Testis (tissue), 3 donors: ENCODE measurements around the gene KIF4A. TPM values are rescaled to one million over a fixed set of nuclear protein-coding genes. Genes with fewer than 3 reads are reported as not detected.

ENCODE experiments used
- DNase-seq: peaks from one replicate; pipeline ENCODE4 v3.0.0-alpha.2; 2019
- H3K27ac ChIP-seq, 2 donors: fragments of 200-600 bp; sonication (generic); one replicate each; pipeline ENCODE4 v1.5.1; 2019
- H3K27me3 ChIP-seq: fragments of 200-600 bp; sonication (generic); one replicate; pipeline ENCODE4 v1.5.1; 2019
- H3K36me3 ChIP-seq: fragments of 200-600 bp; sonication (generic); one replicate; pipeline ENCODE4 v1.5.1; 2017; ENCODE audit warnings: low read depth; ENCODE audit errors: missing control alignments
- H3K4me1 ChIP-seq: fragments of 200-600 bp; sonication (generic); one replicate; pipeline ENCODE4 v1.5.1; 2019
- H3K4me3 ChIP-seq, 2 donors: fragments of 200-600 bp; sonication (generic); one replicate each; pipeline ENCODE4 v1.5.1; 2017 to 2019
- H3K9me3 ChIP-seq: fragments of 200-600 bp; sonication (generic); one replicate; pipeline ENCODE4 v1.5.1; 2017
- CTCF ChIP-seq, 3 experiments: fragments of 450-650 bp in 2 of 3; fragments of 200-600 bp in 1 of 3; sonication (generic) in 1 of 3; IDR thresholded peaks; one replicate each; pipeline ENCODE4 v1.5.1; 2016 to 2019; ENCODE audit warnings: antibody characterized with exemption in 3 of 3, mild to moderate bottlenecking in 2 of 3, moderate library complexity in 1 of 3
- POLR2A ChIP-seq: fragments of 450-650 bp; IDR thresholded peaks from one replicate; pipeline ENCODE4 v1.6.1; 2017; ENCODE audit warnings: antibody characterized with exemption, mild to moderate bottlenecking, moderate library complexity
- WGBS, 2 donors: methylation state at CpG; one replicate each; pipeline ENCODE4 v1.1.5; 2018; 5-methylcytosine and 5-hydroxymethylcytosine counted together
- intact Hi-C: fragments of 100-400 bp; cut with DNase I; formaldehyde crosslinking; loops from one replicate; pipeline ENCODE4 v1.15.1; 2023; ENCODE audit warnings: low total_unique reads
- polyA plus RNA-seq: library from polyadenylated mRNA; stranded (reverse); fragments of 350-450 nt; fragmentation: Illumina TruSeq; extraction: RNeasy Lipid Tissue Mini Kit (QIAGEN cat#74804); gene quantifications from one replicate; pipeline ENCODE4 v1.2.3, GENCODE V29; 2014; ENCODE audit warnings: low read depth, low replicate concordance; ENCODE audit not compliant: insufficient read depth
- total RNA-seq, 2 donors: library from RNA; depleted of rRNA; stranded (reverse); fragments of >200 nt; gene quantifications; one replicate each; pipeline ENCODE4 v1.2.3, GENCODE V29; 2016

The KIF4A gene
- total and polyA plus RNA-seq, 3 donors from 2014 or later = 2.0 to 3.6 (median 2.4) TPM

GRCh38 chrX:70424801-70425200, 134.9 kb downstream of the KIF4A start:
- DNase-seq = no peak

DNA sequence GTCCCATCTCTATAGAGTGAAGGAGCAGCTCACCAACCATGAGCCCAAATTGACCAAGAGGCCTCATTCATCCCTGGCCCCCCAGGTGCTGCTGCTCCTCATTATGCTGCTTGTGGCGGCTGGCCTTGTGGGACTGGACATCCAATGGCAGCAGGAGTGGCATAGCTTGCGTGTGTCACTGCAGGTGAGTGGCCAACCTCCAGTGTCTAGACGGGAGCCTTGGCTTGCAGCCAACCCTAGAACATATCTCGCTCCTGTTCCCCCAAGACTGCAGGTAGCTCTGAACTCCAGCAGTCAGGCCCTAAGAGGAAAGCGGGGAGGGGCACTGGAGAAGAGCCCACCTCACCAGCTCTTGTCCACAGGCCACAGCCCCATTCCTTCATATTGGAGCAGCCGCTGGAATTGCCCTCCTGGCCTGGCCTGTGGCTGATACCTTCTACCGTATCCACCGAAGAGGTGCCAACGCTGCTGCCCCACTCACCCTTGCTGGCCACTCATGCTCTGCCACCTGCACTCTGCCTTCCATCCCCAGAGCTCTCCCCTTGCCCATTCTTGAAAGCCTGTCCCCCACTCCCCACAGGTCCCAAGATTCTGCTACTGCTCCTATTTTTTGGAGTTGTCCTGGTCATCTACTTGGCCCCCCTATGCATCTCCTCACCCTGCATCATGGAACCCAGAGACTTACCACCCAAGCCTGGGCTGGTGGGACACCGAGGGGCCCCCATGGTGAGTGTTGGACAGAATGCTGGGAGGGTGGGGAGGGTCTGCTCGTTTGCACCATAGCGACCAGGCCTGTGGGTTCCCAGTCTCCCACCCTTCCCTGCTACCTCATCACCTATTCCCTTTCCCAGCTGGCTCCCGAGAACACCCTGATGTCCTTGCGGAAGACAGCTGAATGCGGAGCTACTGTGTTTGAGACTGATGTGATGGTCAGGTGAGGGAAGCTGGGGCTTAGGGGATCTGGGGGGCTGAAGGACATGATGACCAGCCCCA, 136.7 kb downstream of the KIF4A start:
- no peak overlapping the region for H3K4me3 ChIP-seq

More at GRCh38 chrX:70424801-70425200, 134.9 kb downstream of the KIF4A start:
- Histone ChIP-seq H3K4me3 (no peak overlapping the region), H3K4me1 (no peaks in the 10 kb centered on the region), H3K27ac (no peak overlapping the region), H3K9me3 (no peaks in the 10 kb centered on the region), H3K27me3 (no peaks in the 10 kb centered on the region), H3K36me3 (no peaks in the 10 kb centered on the region)
- 80 to 90% methylated on average over 2 to 6 of the region's 10 CpGs for WGBS, 2 donors
- intact Hi-C loops = no loop called here
- TF ChIP-seq CTCF (IDR thresholded peaks at IDR 0.05) (no peak), POLR2A (no peak)

DNA sequence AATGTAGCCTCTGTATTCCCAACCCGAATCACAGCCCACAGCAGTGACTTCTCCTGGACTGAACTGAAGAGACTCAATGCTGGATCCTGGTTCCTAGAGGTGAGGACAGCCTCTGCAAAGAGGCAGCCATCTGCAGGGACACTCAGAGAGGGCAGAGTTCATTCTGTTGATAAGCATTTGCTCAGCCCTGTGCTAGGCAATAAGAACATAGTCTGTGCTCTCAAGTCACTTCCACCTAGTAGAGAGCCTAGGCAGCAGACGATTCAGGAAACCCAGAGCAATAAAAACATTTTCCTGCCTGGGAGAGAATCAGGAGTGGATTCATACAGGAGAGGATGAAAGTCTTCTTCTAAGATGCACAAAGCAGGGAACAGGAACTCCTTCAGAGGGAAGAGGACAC, 137.5 kb downstream of the KIF4A start:
- no peak overlapping the region for H3K27ac ChIP-seq
- no peak for TF ChIP-seq POLR2A
- TF ChIP-seq CTCF (IDR thresholded peaks at IDR 0.05) = no peak
- H3K4me1 ChIP-seq = no peaks in the 10 kb centered on the region
- 40 to 72% methylated on average over 1 to 2 of the region's 2 CpGs for WGBS, 2 donors
- H3K4me3 ChIP-seq = no peak overlapping the region
- no peak for DNase-seq
- H3K9me3 ChIP-seq = no peaks in the 10 kb centered on the region
- H3K27me3 ChIP-seq = no peaks in the 10 kb centered on the region
- intact Hi-C loops = no loop called here
- H3K36me3 ChIP-seq = no peaks in the 10 kb centered on the region

More for the DNA sequence above, 136.7 kb downstream of the KIF4A start:
- no peak for DNase-seq
- WGBS, 2 donors = 91 to 100% methylated on average over 4 to 6 of the region's 15 CpGs
- Histone ChIP-seq H3K9me3 (no peaks in the 10 kb centered on the region), H3K27me3 (no peaks in the 10 kb centered on the region), H3K27ac (no peak overlapping the region), H3K36me3 (no peaks in the 10 kb centered on the region), H3K4me1 (no peaks in the 10 kb centered on the region)
- intact Hi-C loops = no loop called here
- TF ChIP-seq POLR2A = no peak
- no peak for TF ChIP-seq CTCF (IDR thresholded peaks at IDR 0.05)

- H3K36me3 ChIP-seq = no peaks in the 10 kb centered on the region
- no peak overlapping the region for H3K4me3 ChIP-seq
- intact Hi-C loops = no loop called here
- no peaks in the 10 kb centered on the region for H3K27me3 ChIP-seq
- 96% methylated on average over 6 of the region's 6 CpGs; no CpG with 5 or more reads in 1 of the 2 donors for WGBS, 2 donors
- no peak overlapping the region for H3K27ac ChIP-seq
- H3K9me3 ChIP-seq = no peaks in the 10 kb centered on the region
- no peak for DNase-seq
- TF ChIP-seq CTCF (IDR thresholded peaks at IDR 0.05) (no peak), POLR2A (no peak)
- H3K4me1 ChIP-seq = no peaks in the 10 kb centered on the region
Measured at GRCh38 chrX:70429759-70430158, 139.9 kb downstream of the KIF4A start.
